Epithelial cell of alveolus of lung (primary cell): Measurements from ENCODE around the gene ASAP3. TPM values are rescaled to one million over a fixed set of nuclear protein-coding genes. Genes with fewer than 3 reads are reported as not detected.

ENCODE experiments used
- total RNA-seq: library from RNA; depleted of rRNA; stranded (reverse); fragments of >200 nt; gene quantifications from 2 replicates; pipeline ENCODE4 v1.2.1, GENCODE V29; 2015

ASAP3 gene
- 14.5 and 38.8 TPM in 2 replicates for total RNA-seq

GRCh38 chr1:23483321-23484252 is at the start of gene ASAP3:
Gene ASAP3 (minus strand): TSS chr1:23484179. CDS start chr1:23484133, 46 bp downstream.

GRCh38 chr1:23530747-23531561 is 47.0 kb upstream of the ASAP3 start, which contains the start of gene E2F2:
Gene E2F2 (minus strand): TSS chr1:23531233. CDS start chr1:23530793, 440 bp downstream.

GRCh38 chr1:23424293-23425192 is 59.4 kb downstream of the ASAP3 start, which contains the start of gene TCEA3:
Gene TCEA3 (minus strand): TSS chr1:23424748. CDS start chr1:23424633, 115 bp downstream.

Other genes with a start within 250 kb of the ASAP3 start
- 64.9 and 82.0 TPM in 2 replicates for gene HNRNPR, start 139.9 kb downstream of the ASAP3 start, total RNA-seq
- 8.0 and 14.3 TPM in 2 replicates for gene ZNF436, start 114.3 kb downstream of the ASAP3 start, total RNA-seq
- 2.5 and 6.2 TPM in 2 replicates for gene TCEA3, start 59.4 kb downstream of the ASAP3 start, total RNA-seq
- 1.2 and 2.3 TPM in 2 replicates for gene E2F2, start 47.1 kb upstream of the ASAP3 start, total RNA-seq
- 114 and 706 TPM in 2 replicates for gene ID3, start 75.3 kb upstream of the ASAP3 start, total RNA-seq
- gene RPL11, start 207.6 kb upstream of the ASAP3 start, total RNA-seq, result 875 and 1,510 TPM in 2 replicates